ENCODE measurements around the gene CCDC28A.

The CCDC28A gene

GRCh38 chr6:138833816-138834539 is 60.4 kb downstream of the CCDC28A start:
- Histone ChIP-seq H3K9me3 (ENCODE audit: control insufficient read depth, insufficient read depth, low read depth, low read length) (no peaks in the 10 kb centered on the region), H3K36me3 (ENCODE audit: control insufficient read depth in 2 of 2, insufficient read depth in 1 of 2, low read length in 2 of 2) (no peaks in the 10 kb centered on the region), H3K27ac (ENCODE audit: extremely low read depth, low read depth, low read length) (no peak overlapping the region), H3K4me1 (ENCODE audit: control insufficient read depth, insufficient read depth, low read length) (peaks cover 5% of the 10 kb centered on the region), H3K4me3 (ENCODE audit: low read depth, low read length) (no peak overlapping the region)
- TF ChIP-seq MZF1 (tag by site-specific recombination; IDR thresholded peaks at IDR 0.05; ENCODE audit: borderline replicate concordance) (0 out of 2 replicates have a peak, but pooled peaks have one; percentile 23), ZNF398 (tag by site-specific recombination; IDR thresholded peaks at IDR 0.05) (0 out of 2 replicates have a peak, but pooled peaks have one; percentile 17), PRDM4 (tag by site-specific recombination; IDR thresholded peaks at IDR 0.05) (peak; percentile 56), SCRT2 (tag by site-specific recombination; IDR thresholded peaks at IDR 0.05) (no peak), OVOL3 (tag by site-specific recombination; IDR thresholded peaks at IDR 0.05) (peak; percentile 70; the same call in 1 of the 2 replicates), FEZF1 (tag by site-specific recombination; IDR thresholded peaks at IDR 0.05) (peak; percentile 84), ZNF843 (tag by site-specific recombination; IDR thresholded peaks at IDR 0.05) (peak; percentile 70), ZBTB44 (tag by site-specific recombination; IDR thresholded peaks at IDR 0.05) (peak; percentile 26; the same call in 1 of the 2 replicates), ZNF580 (tag by site-specific recombination; IDR thresholded peaks at IDR 0.05) (no peak), ZXDB (tag by site-specific recombination; IDR thresholded peaks at IDR 0.05) (0 out of 2 replicates have a peak, but pooled peaks have one; percentile 23), ZNF433 (tag by site-specific recombination; IDR thresholded peaks at IDR 0.05; ENCODE audit: low read depth) (no peak), GLI2 (tag by site-specific recombination; IDR thresholded peaks at IDR 0.05; ENCODE audit: borderline replicate concordance, low read depth) (0 out of 2 replicates have a peak, but pooled peaks have one; percentile 6), OSR2 (tag by site-specific recombination; IDR thresholded peaks at IDR 0.05) (peak; percentile 91), ZNF549 (tag by site-specific recombination; IDR thresholded peaks at IDR 0.05) (no peak), PRDM6 (tag by site-specific recombination; IDR thresholded peaks at IDR 0.05) (peak; percentile 78)
- ChIA-PET POLR2A (no interaction called here), CTCF (interaction anchor here (0.9 kb wide), 2 partner anchors 10 to 243 kb away, joined by 3 read pairs; no protein-coding TSS in a partner anchor)

GRCh38 chr6:138837246-138837645 is 63.7 kb downstream of the CCDC28A start:
- ChIA-PET CTCF (interaction anchor here (1.2 kb wide), 1 partner anchor 22 kb away, joined by 3 read pairs; no protein-coding TSS in a partner anchor), POLR2A (no interaction called here)
- no peaks in the 10 kb centered on the region for H3K36me3 ChIP-seq (ENCODE audit: control insufficient read depth in 2 of 2, insufficient read depth in 1 of 2, low read length in 2 of 2)
- H3K9me3 ChIP-seq (ENCODE audit: control insufficient read depth, insufficient read depth, low read depth, low read length), result no peaks in the 10 kb centered on the region
- no peak for TF ChIP-seq KLF10 (tag by site-specific recombination; IDR thresholded peaks at IDR 0.05)
- no peak for TF ChIP-seq ZNF416 (tag by site-specific recombination; IDR thresholded peaks at IDR 0.05)
- TF ChIP-seq ZBTB17 (tag by site-specific recombination; IDR thresholded peaks at IDR 0.05), result no peak
- no peak for TF ChIP-seq ZFP41 (tag by site-specific recombination; IDR thresholded peaks at IDR 0.05; ENCODE audit: borderline replicate concordance)
- no peak for TF ChIP-seq PATZ1 (tag by site-specific recombination; IDR thresholded peaks at IDR 0.05)
- TF ChIP-seq ZNF521 (tag by site-specific recombination; IDR thresholded peaks at IDR 0.05), result no peak
- TF ChIP-seq SCRT2 (tag by site-specific recombination; IDR thresholded peaks at IDR 0.05), result no peak
- TF ChIP-seq GLIS2 (tag by site-specific recombination; IDR thresholded peaks at IDR 0.05), result no peak
- TF ChIP-seq ZNF426 (tag by site-specific recombination; IDR thresholded peaks at IDR 0.05), result no peak
- no peak for TF ChIP-seq ZNF626 (tag by site-specific recombination; IDR thresholded peaks at IDR 0.05)
- H3K4me3 ChIP-seq (ENCODE audit: low read depth, low read length), result no peak overlapping the region
- peaks cover 5% of the 10 kb centered on the region for H3K4me1 ChIP-seq (ENCODE audit: control insufficient read depth, insufficient read depth, low read length)
- no peak overlapping the region for H3K27ac ChIP-seq (ENCODE audit: extremely low read depth, low read depth, low read length)
